ENCODE results near the gene DNAH11.

DNA sequence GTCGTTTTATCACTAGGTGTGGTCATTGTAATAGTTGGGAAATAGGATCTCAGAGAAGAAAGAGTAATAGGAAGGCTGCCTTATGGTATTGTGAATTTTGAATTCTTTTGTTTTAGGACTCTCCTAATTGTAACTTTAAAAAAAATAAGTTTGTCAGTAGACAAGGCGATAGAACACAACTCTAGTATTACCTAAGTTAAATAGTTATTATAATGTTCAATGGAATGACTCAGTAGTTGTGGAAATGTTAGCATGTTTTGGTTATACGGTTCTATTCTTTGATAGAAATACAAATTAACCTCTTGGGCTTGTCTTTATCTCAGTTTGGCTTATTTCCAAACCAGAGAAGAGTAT is 1.4 kb downstream of the DNAH11 start:
- TF ChIP-seq, protein P1, sequence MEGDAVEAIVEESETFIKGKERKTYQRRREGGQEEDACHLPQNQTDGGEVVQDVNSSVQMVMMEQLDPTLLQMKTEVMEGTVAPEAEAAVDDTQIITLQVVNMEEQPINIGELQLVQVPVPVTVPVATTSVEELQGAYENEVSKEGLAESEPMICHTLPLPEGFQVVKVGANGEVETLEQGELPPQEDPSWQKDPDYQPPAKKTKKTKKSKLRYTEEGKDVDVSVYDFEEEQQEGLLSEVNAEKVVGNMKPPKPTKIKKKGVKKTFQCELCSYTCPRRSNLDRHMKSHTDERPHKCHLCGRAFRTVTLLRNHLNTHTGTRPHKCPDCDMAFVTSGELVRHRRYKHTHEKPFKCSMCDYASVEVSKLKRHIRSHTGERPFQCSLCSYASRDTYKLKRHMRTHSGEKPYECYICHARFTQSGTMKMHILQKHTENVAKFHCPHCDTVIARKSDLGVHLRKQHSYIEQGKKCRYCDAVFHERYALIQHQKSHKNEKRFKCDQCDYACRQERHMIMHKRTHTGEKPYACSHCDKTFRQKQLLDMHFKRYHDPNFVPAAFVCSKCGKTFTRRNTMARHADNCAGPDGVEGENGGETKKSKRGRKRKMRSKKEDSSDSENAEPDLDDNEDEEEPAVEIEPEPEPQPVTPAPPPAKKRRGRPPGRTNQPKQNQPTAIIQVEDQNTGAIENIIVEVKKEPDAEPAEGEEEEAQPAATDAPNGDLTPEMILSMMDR (IDR thresholded peaks at IDR 0.05): no peak
- no peak for TF ChIP-seq EZH2 (IDR thresholded peaks at IDR 0.05)

Measured in neural progenitor cell (in vitro differentiated cells).